H1 (cell line): ENCODE data around the gene RGS16. TPM values are rescaled to one million over a fixed set of nuclear protein-coding genes. Genes with fewer than 3 reads are reported as not detected.

Source experiments
- ASH2L ChIP-seq: fragments of 200-600, 300-600 bp; sonication (generic); IDR thresholded peaks from one replicate; pipeline ENCODE4 v1.7.1; 2017; ENCODE audit warnings: low read length
- CBX8 ChIP-seq: fragments of 300-800, 300-1000 bp; sonication (generic); IDR thresholded peaks from 2 replicates; pipeline ENCODE4 v1.7.1; 2016; ENCODE audit warnings: low read depth, low read length, borderline replicate concordance
- EGR1 ChIP-seq: IDR thresholded peaks from 2 replicates; pipeline ENCODE4 v1.6.1; 2011; ENCODE audit warnings: low read depth, low read length, borderline replicate concordance
- RXRA ChIP-seq: IDR thresholded peaks from 2 replicates; pipeline ENCODE4 v1.6.1; 2011; ENCODE audit warnings: low read depth, mild to moderate bottlenecking, low read length, moderate library complexity; ENCODE audit not compliant: insufficient read depth
- polyA plus RNA-seq, 7 experiments: library from polyadenylated mRNA; depleted of rRNA in 3 of 7; stranded (reverse) in 5 of 7; unstranded in 2 of 7; fragments of >200 nt in 5 of 7; fragments of 200-250 nt in 2 of 7; gene quantifications; 1 replicate in 5 of 7; 2 replicates in 1 of 7; 4 replicates in 1 of 7; pipeline versions ENCODE4 v1.2.1 to v1.2.3, GENCODE V29; 2011 to 2013; ENCODE audit warnings: missing spikeins in 2 of 7, mixed read lengths in 2 of 7
- total RNA-seq: library from RNA; stranded (reverse); fragmentation: NEBNext Ultra II Directional; extraction: Animal tissue kit (Norgen Biotek cat#: 25700); gene quantifications from 2 replicates; pipeline ENCODE4 v1.2.1, GENCODE V29; 2021

Gene RGS16
- total and polyA plus RNA-seq, 2 of the 8 experiments (the other 6 are each of a cell fraction or from before 2014, with no cell fraction given): 5.7 to 9.8 TPM

GRCh38 chr1:182587666-182588499, 16.3 kb downstream of the RGS16 start (continued):
- TF ChIP-seq CBX8 (no peak), ASH2L (no peak), EGR1 (no peak), RXRA (no peak)
